BLaER1 treated with 17β-estradiol and CSF1 and Interleukin-3, amounts not matched to agents 10 nM and 100 nM (cell line): ENCODE data around the gene STAT3.
"Not testable (repeated sequence)": the region's sequence is repeated elsewhere in the genome, so short reads cannot be mapped to it uniquely, and the experiment has no call there.

ENCODE experiments used
- H3K27ac ChIP-seq, 11 experiments: shearing (Covaris generic); formaldehyde crosslinking; 2 replicates each; pipeline ENCODE4 v1.8.1; 2022
- H3K27me3 ChIP-seq, 11 experiments: shearing (Covaris generic); formaldehyde crosslinking; 2 replicates each; pipeline ENCODE4 v1.8.1; 2022
- H3K36me3 ChIP-seq, 11 experiments: shearing (Covaris generic); formaldehyde crosslinking; 2 replicates each; pipeline ENCODE4 v1.8.1; 2022
- H3K4me1 ChIP-seq, 10 experiments: shearing (Covaris generic); formaldehyde crosslinking; 2 replicates each; pipeline ENCODE4 v1.8.1; 2022
- H3K4me2 ChIP-seq, 11 experiments: shearing (Covaris generic); formaldehyde crosslinking; 2 replicates each; pipeline ENCODE4 v1.8.1; 2022
- H3K4me3 ChIP-seq, 10 experiments: shearing (Covaris generic); formaldehyde crosslinking; 2 replicates each; pipeline ENCODE4 v1.8.1; 2022
- H3K9ac ChIP-seq, 11 experiments: shearing (Covaris generic); formaldehyde crosslinking; 2 replicates each; pipeline ENCODE4 v1.8.1; 2022
- H3K9me3 ChIP-seq, 11 experiments: shearing (Covaris generic); formaldehyde crosslinking; replicated peaks in 1 of 11; 2 replicates each; pipeline ENCODE4 v1.8.1; 2022
- H4K20me1 ChIP-seq, 11 experiments: shearing (Covaris generic); formaldehyde crosslinking; 2 replicates each; pipeline ENCODE4 v1.8.1; 2022
- Cebpa-rat ChIP-seq, 11 experiments: shearing (Covaris generic); IDR thresholded peaks; 2 replicates each; pipeline ENCODE4 v1.8.1; 2022

The STAT3 gene

DNA sequence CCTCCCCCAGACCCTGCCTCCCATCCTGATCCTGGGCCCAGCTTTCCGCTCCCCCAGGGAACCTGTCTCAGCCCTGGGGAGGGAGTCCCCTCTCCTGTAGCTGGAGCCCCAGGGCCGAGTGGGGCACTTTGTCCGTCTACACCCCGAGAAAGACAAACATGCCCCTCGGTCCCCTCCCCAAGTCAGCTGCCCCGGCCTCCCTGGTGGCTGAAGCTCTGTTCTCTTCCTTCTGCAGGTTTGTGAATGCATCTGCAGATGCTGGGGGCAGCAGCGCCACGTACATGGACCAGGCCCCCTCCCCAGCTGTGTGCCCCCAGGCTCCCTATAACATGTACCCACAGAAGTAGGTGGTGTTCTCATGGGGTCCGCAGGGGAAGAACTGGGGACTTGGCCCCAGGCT lies 79.1 kb downstream of the STAT3 start:
- Histone ChIP-seq H3K36me3 (peaks cover 56 to 85% (median 78%) of the 10 kb centered on the region in 11 experiments), H3K4me1 (peaks cover 33 to 42% (median 39%) of the 10 kb centered on the region in 10 experiments)
- TF ChIP-seq Cebpa-rat (IDR thresholded peaks at IDR 0.05), result no peak

DNA sequence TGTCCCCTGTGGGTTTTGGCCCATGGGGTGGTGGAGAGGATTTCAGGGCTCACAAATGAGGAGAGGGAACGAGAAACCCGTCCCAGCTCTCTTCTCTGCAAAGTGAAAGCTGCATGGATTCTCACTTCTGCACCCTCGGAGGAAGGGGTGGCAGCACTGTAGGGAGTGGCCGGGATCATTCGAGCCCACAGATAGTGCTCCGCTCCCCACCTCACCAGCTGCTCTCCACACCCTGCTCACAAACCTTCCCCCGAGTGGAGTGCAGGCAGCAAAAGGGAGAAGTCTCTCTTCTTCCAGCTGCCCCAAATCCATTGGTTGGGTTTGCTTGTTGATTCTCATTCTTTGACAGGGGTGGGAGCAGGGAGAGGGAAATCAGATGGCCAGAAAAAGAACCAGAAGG lies 79.8 kb downstream of the STAT3 start:
- no peak overlapping the region for H3K4me2 ChIP-seq
- H3K27ac ChIP-seq, result no peak overlapping the region
- peaks cover 55 to 85% (median 78%) of the 10 kb centered on the region in 11 experiments for H3K36me3 ChIP-seq
- H3K9ac ChIP-seq, result no peak overlapping the region
- peaks cover 28 to 35% (median 32%) of the 10 kb centered on the region in 10 experiments for H3K4me1 ChIP-seq
- no peak overlapping the region for H3K4me3 ChIP-seq
- no peaks in the 10 kb centered on the region for H3K9me3 ChIP-seq
- peaks cover 0 to 65% (median 6%) of the 10 kb centered on the region in 11 experiments; a peak in 13 of 22 replicates for H4K20me1 ChIP-seq
- no peak for TF ChIP-seq Cebpa-rat (IDR thresholded peaks at IDR 0.05)
- H3K27me3 ChIP-seq, result no peaks in the 10 kb centered on the region; a peak in 1 of 22 replicates

More for the DNA sequence above, 79.1 kb downstream of the STAT3 start:
- Histone ChIP-seq H4K20me1 (peaks cover 0 to 63% (median 8%) of the 10 kb centered on the region in 11 experiments; a peak in 13 of 22 replicates), H3K4me3 (no peak overlapping the region), H3K9ac (no peak overlapping the region), H3K4me2 (no peak overlapping the region), H3K27me3 (no peaks in the 10 kb centered on the region; a peak in 1 of 22 replicates), H3K27ac (no peak overlapping the region), H3K9me3 (no peaks in the 10 kb centered on the region)

DNA sequence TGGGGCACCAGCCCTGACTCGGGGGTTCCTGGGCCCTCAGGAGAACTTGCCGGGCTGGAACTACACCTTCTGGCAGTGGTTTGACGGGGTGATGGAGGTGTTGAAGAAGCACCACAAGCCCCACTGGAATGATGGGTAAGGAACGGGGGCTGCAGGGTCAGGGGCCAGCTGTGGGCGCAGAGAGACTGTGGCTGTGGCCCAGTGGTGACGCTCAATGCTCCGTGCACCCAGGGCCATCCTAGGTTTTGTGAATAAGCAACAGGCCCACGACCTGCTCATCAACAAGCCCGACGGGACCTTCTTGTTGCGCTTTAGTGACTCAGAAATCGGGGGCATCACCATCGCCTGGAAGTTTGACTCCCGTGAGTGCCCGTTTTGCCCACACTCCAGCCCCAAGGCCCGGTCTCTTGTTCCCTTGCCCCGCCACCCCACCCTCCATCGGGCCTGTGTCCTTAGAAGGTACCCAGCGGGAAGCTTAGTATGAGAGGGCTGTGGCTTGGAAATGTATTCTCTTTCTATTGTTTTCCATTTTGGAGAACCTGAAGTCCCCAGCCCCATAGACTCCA lies 80.8 kb downstream of the STAT3 start:
- no peaks in the 10 kb centered on the region for H3K9me3 ChIP-seq
- TF ChIP-seq Cebpa-rat (IDR thresholded peaks at IDR 0.05), result no peak
- H3K4me1 ChIP-seq, result peaks cover 18 to 27% (median 24%) of the 10 kb centered on the region in 10 experiments
- no peak overlapping the region for H3K4me2 ChIP-seq
- peaks cover 64 to 92% (median 86%) of the 10 kb centered on the region in 11 experiments for H3K36me3 ChIP-seq
- H3K27ac ChIP-seq, result no peak overlapping the region
- H3K9ac ChIP-seq, result no peak overlapping the region
- H4K20me1 ChIP-seq, result peaks cover 0 to 57% (median 6%) of the 10 kb centered on the region in 11 experiments; a peak in 13 of 22 replicates
- no peaks in the 10 kb centered on the region for H3K27me3 ChIP-seq
- no peak overlapping the region for H3K4me3 ChIP-seq

- no peak overlapping the region for H3K4me3 ChIP-seq
- no peak overlapping the region for H3K27ac ChIP-seq
- no peaks in the 10 kb centered on the region for H3K27me3 ChIP-seq
- no peak overlapping the region for H3K9ac ChIP-seq
- no peaks in the 10 kb centered on the region for H3K9me3 ChIP-seq
- H3K36me3 ChIP-seq, result peaks cover 75 to 100% (median 97%) of the 10 kb centered on the region in 11 experiments
- peaks cover 0 to 55% (median 4%) of the 10 kb centered on the region in 11 experiments; a peak in 9 of 22 replicates for H4K20me1 ChIP-seq
- H3K4me1 ChIP-seq, result peaks cover 7 to 16% (median 13%) of the 10 kb centered on the region in 10 experiments
- H3K4me2 ChIP-seq, result no peak overlapping the region
- no peak for TF ChIP-seq Cebpa-rat (IDR thresholded peaks at IDR 0.05)
These were observed 81.9 kb downstream of the STAT3 start for GRCh38 chr17:42306385-42306667.

GRCh38 chr17:42305543-42306384 lies 82.5 kb downstream of the STAT3 start:
- Histone ChIP-seq H3K4me1 (peaks cover 1 to 10% (median 8%) of the 10 kb centered on the region in 10 experiments; a peak in 16 of 20 replicates), H3K4me3 (no peak overlapping the region), H3K9me3 (no peaks in the 10 kb centered on the region), H3K36me3 (peaks cover 75 to 100% (median 97%) of the 10 kb centered on the region in 11 experiments), H4K20me1 (peaks cover 0 to 51% (median 0%) of the 10 kb centered on the region in 11 experiments; a peak in 7 of 22 replicates), H3K27me3 (no peaks in the 10 kb centered on the region), H3K9ac (no peak overlapping the region; a peak in 1 of 22 replicates), H3K4me2 (no peak overlapping the region), H3K27ac (0 out of 22 replicates have a peak overlapping the region, but pooled peaks of 1 of the 11 experiments have one; percentile 5)
- TF ChIP-seq Cebpa-rat (IDR thresholded peaks at IDR 0.05), result no peak

DNA sequence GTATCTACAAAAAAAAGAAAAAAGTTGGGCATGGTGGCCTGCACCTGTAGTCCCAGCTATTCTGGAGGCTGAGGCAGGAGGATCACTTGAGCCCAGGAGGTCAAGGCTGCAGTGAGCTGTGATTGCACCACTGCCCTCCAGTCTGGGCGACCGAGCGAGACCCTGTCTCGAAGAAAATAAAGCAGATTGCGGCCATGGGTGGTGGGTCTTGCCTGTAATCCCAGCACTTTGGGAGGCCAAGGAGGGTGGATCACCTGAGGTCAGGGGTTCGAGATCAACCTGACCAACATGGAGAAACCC lies 83.3 kb downstream of the STAT3 start:
- H3K9me3 ChIP-seq, H3K4me2 ChIP-seq, H3K27ac ChIP-seq, H3K4me1 ChIP-seq, H3K27me3 ChIP-seq, H3K9ac ChIP-seq, H3K4me3 ChIP-seq: not testable (repeated sequence)
- H4K20me1 ChIP-seq, result peaks cover 0 to 45% (median 0%) of the 10 kb centered on the region in 11 experiments; a peak in 7 of 22 replicates
- H3K36me3 ChIP-seq, result peaks cover 70 to 94% (median 91%) of the 10 kb centered on the region in 11 experiments

- H3K9ac ChIP-seq, result no peak overlapping the region
- no peak overlapping the region for H3K4me2 ChIP-seq
- peaks cover 0 to 40% (median 0%) of the 10 kb centered on the region in 11 experiments; a peak in 7 of 22 replicates for H4K20me1 ChIP-seq
- H3K4me1 ChIP-seq, result no peaks in the 10 kb centered on the region
- TF ChIP-seq Cebpa-rat (IDR thresholded peaks at IDR 0.05), result no peak
- H3K36me3 ChIP-seq, result peaks cover 65 to 91% (median 86%) of the 10 kb centered on the region in 11 experiments
- H3K27me3 ChIP-seq, result no peaks in the 10 kb centered on the region
- H3K27ac ChIP-seq, result no peak overlapping the region
- H3K9me3 ChIP-seq, result no peaks in the 10 kb centered on the region
- H3K4me3 ChIP-seq, result no peak overlapping the region
These were observed 83.8 kb downstream of the STAT3 start for GRCh38 chr17:42304187-42305030.

GRCh38 chr17:42303694-42304093 lies 84.5 kb downstream of the STAT3 start:
- H3K27me3 ChIP-seq, result no peaks in the 10 kb centered on the region
- H3K4me3 ChIP-seq, result no peak overlapping the region
- no peak for TF ChIP-seq Cebpa-rat (IDR thresholded peaks at IDR 0.05)
- H3K4me1 ChIP-seq, result no peaks in the 10 kb centered on the region
- no peak overlapping the region for H3K27ac ChIP-seq
- H3K9me3 ChIP-seq, result no peaks in the 10 kb centered on the region
- peaks cover 0 to 33% (median 0%) of the 10 kb centered on the region in 11 experiments; a peak in 6 of 22 replicates for H4K20me1 ChIP-seq
- H3K9ac ChIP-seq, result no peak overlapping the region
- peaks cover 59 to 91% (median 80%) of the 10 kb centered on the region in 11 experiments for H3K36me3 ChIP-seq
- H3K4me2 ChIP-seq, result no peak overlapping the region

- peaks cover 49 to 89% (median 69%) of the 10 kb centered on the region in 11 experiments for H3K36me3 ChIP-seq
- no peak overlapping the region for H3K4me3 ChIP-seq
- no peaks in the 10 kb centered on the region for H3K27me3 ChIP-seq
- no peak overlapping the region for H3K9ac ChIP-seq
- no peak overlapping the region for H3K4me2 ChIP-seq
- H3K9me3 ChIP-seq, result no peaks in the 10 kb centered on the region
- H4K20me1 ChIP-seq, result peaks cover 0 to 25% (median 0%) of the 10 kb centered on the region in 11 experiments; a peak in 5 of 22 replicates
- H3K4me1 ChIP-seq, result no peaks in the 10 kb centered on the region
- no peak overlapping the region for H3K27ac ChIP-seq
- no peak for TF ChIP-seq Cebpa-rat (IDR thresholded peaks at IDR 0.05)
These were observed 87.2 kb downstream of the STAT3 start for GRCh38 chr17:42301022-42301421.

DNA sequence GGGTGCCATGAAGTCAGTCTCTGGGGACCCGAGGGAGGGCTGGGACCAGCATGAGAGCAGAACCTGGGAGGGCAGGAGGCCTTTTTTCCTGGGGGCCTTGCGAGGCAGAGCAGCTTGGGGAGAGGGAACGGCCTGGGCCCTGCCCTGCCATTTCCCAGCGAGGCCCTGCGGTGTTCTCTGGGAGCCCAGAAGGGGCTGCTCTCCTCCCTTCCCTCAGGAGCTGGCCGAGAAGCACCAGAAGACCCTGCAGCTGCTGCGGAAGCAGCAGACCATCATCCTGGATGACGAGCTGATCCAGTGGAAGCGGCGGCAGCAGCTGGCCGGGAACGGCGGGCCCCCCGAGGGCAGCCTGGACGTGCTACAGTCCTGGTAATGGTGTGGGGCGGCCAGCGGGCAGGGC lies 88.3 kb downstream of the STAT3 start:
- peaks cover 60 to 89% (median 70%) of the 10 kb centered on the region in 11 experiments for H3K36me3 ChIP-seq
- not testable (repeated sequence) for H3K4me2 ChIP-seq, H3K4me1 ChIP-seq, H3K27ac ChIP-seq, H3K27me3 ChIP-seq, H3K4me3 ChIP-seq, H3K9ac ChIP-seq, H3K9me3 ChIP-seq
- peaks cover 0 to 32% (median 0%) of the 10 kb centered on the region in 11 experiments; a peak in 5 of 22 replicates for H4K20me1 ChIP-seq

DNA sequence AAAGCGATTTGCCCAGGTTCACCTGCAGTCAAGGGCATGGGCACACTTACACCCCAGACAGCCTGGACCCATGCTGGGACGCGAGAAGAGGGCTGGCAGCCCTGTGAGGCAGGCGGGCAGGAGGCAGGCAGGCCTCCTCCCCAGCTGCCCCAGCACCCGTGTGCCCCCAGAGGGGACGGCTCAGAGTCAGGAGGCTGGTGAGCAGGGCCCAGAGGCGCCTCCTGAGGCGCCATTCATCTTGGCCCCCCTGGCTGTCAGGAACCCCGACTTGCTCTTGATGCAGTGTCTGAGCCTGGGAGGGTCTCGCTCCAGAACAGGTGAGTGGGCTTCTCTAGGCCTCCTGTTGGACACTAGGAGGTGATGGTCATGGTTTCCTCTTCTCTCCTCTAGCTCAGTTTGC lies 88.9 kb downstream of the STAT3 start:
- H4K20me1 ChIP-seq, result peaks cover 0 to 30% (median 0%) of the 10 kb centered on the region in 11 experiments; a peak in 6 of 22 replicates
- not testable (repeated sequence) for H3K27me3 ChIP-seq, H3K4me3 ChIP-seq, H3K9ac ChIP-seq, H3K9me3 ChIP-seq, H3K27ac ChIP-seq, H3K4me1 ChIP-seq, H3K4me2 ChIP-seq
- H3K36me3 ChIP-seq, result peaks cover 62 to 89% (median 69%) of the 10 kb centered on the region in 11 experiments

- H3K9ac ChIP-seq, H3K4me2 ChIP-seq, H3K9me3 ChIP-seq, H3K4me3 ChIP-seq, H3K27me3 ChIP-seq, H3K27ac ChIP-seq: not testable (repeated sequence)
- Histone ChIP-seq H4K20me1 (peaks cover 0 to 28% (median 0%) of the 10 kb centered on the region in 11 experiments; a peak in 5 of 22 replicates), H3K4me1 (0 out of 20 replicates have a peak, but pooled peaks cover 0 to 11% (median 0%) of the 10 kb centered on the region in 10 experiments), H3K36me3 (peaks cover 53 to 89% (median 69%) of the 10 kb centered on the region in 11 experiments)
These were observed 90.5 kb downstream of the STAT3 start for GRCh38 chr17:42297775-42298174.
